Nephron (organoid): Measurements from ENCODE around the gene SMOC2.

ENCODE experiments used
- H3K27ac Mint-ChIP-seq, 3 experiments: 2 replicates each; pipeline ENCODE4 v1.8.0; 2020; ENCODE audit warnings: mixed read lengths in 3 of 3, mild to moderate bottlenecking in 2 of 3, moderate library complexity in 1 of 3
- H3K27me3 Mint-ChIP-seq: 2 replicates; pipeline ENCODE4 v1.8.0; 2021; ENCODE audit warnings: low read depth, mild to moderate bottlenecking, moderate library complexity, mixed read lengths
- H3K36me3 Mint-ChIP-seq: 2 replicates; pipeline ENCODE4 v1.8.0; 2020; ENCODE audit warnings: low read depth, mixed read lengths
- H3K4me1 Mint-ChIP-seq: 2 replicates; pipeline ENCODE4 v1.8.0; 2020; ENCODE audit warnings: mixed read lengths
- H3K4me3 Mint-ChIP-seq, 3 experiments: 2 replicates each; pipeline ENCODE4 v1.8.0; 2020; ENCODE audit warnings: mild to moderate bottlenecking in 3 of 3, mixed read lengths in 3 of 3, moderate library complexity in 2 of 3
- H3K9me3 Mint-ChIP-seq: 2 replicates; pipeline ENCODE4 v1.8.0; 2020; ENCODE audit warnings: mixed read lengths
- TF ChIP-seq, protein P1 (sequence below), 3 experiments: fragments of 200-600 bp; sonication (generic); IDR thresholded peaks; one replicate each; pipeline ENCODE4 v1.5.0; 2021; ENCODE audit warnings: antibody characterized with exemption in 3 of 3; ENCODE audit not compliant: unreplicated experiment in 3 of 3

The SMOC2 gene

DNA sequence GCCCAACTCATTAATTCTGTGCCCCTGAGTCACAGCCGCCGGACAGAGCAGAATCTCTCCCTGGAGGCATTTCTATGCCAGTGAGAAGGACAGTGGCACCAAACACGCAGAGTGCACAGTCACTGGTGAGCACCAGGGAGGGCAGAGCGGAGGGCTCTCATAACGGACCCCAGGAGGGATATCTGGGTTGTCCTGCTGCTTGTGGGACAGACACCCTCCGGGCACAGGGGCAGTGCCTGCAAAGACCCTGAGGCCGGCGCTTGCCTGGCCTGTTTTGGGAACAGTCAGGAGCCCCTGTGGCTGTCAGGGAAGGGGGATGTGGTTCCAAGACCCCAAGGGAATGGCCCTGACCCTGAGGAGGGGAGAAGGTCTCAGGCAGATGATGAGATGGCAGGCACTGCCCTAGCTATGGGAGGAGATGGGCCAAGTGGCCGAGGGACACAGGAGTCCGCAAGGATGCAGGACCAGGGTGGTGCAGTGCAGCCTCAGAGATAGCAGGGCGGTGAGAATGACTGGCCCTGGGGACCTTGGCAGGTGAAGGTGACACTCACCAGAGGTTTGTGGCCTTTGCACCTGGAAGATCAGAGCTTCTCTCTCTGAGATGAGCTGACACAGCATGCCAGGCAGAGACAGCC, 270.8 kb downstream of the SMOC2 start:
- Mint-ChIP-seq H3K4me1 (peaks cover 21% of the 10 kb centered on the region), H3K4me3 (no peak overlapping the region), H3K27me3 (peaks cover 14% of the 10 kb centered on the region), H3K27ac (no peak overlapping the region), H3K36me3 (no peaks in the 10 kb centered on the region), H3K9me3 (peaks cover 3% of the 10 kb centered on the region)
- TF ChIP-seq, protein P1, sequence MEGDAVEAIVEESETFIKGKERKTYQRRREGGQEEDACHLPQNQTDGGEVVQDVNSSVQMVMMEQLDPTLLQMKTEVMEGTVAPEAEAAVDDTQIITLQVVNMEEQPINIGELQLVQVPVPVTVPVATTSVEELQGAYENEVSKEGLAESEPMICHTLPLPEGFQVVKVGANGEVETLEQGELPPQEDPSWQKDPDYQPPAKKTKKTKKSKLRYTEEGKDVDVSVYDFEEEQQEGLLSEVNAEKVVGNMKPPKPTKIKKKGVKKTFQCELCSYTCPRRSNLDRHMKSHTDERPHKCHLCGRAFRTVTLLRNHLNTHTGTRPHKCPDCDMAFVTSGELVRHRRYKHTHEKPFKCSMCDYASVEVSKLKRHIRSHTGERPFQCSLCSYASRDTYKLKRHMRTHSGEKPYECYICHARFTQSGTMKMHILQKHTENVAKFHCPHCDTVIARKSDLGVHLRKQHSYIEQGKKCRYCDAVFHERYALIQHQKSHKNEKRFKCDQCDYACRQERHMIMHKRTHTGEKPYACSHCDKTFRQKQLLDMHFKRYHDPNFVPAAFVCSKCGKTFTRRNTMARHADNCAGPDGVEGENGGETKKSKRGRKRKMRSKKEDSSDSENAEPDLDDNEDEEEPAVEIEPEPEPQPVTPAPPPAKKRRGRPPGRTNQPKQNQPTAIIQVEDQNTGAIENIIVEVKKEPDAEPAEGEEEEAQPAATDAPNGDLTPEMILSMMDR (IDR thresholded peaks at IDR 0.05; ENCODE audit: unreplicated experiment in 3 of 3), result no peak

DNA sequence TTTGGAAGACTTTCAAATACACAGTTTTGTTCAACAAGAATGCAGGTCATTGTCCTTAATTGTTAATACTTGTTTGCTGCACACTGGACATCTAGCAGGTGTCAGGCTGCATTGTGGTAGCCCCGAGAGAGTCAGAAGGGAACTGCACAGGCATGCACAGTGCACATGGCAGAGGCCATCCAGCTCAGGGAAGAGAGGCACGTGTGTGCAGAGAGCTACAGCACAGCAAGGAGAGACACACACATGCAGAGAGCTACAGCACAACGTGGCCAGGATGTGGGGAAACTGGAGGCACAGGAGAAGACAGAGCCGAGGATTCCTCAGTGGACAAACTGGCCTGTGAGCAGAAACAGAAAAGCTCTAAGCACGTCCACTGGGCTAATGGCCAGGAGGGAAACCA, 272.0 kb downstream of the SMOC2 start:
- Mint-ChIP-seq H3K4me1 (peaks cover 15% of the 10 kb centered on the region), H3K27ac (no peak overlapping the region), H3K4me3 (no peak overlapping the region), H3K36me3 (no peaks in the 10 kb centered on the region), H3K9me3 (peaks cover 3% of the 10 kb centered on the region), H3K27me3 (peaks cover 14% of the 10 kb centered on the region)
- TF ChIP-seq, protein P1 (IDR thresholded peaks at IDR 0.05; ENCODE audit: unreplicated experiment in 3 of 3), result no peak

DNA sequence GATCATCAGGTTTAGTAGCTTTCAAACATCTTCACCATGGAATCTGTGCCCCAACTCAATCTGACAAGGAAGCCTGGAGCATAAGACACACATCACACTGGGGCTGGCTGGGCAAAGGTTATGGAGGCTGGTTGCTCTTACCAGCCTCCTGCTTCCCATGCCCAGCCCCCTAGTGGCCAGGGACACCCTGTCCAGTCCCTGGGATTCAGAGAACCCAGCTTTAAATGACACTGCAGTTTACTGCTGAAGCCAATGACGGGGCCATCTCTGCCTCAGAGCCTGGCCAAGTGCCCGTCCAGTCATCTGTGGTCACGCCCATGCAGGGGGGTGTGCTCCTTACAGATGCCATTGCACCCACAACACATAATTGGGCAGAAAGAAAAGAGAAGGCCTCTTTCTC, 272.9 kb downstream of the SMOC2 start:
- no peak overlapping the region for H3K4me3 Mint-ChIP-seq
- peaks cover 3% of the 10 kb centered on the region for H3K9me3 Mint-ChIP-seq
- TF ChIP-seq, protein P1 (IDR thresholded peaks at IDR 0.05; ENCODE audit: unreplicated experiment in 3 of 3), result peak in 2 of 3 experiments; percentile 9 to 29
- H3K36me3 Mint-ChIP-seq, result no peaks in the 10 kb centered on the region
- H3K27me3 Mint-ChIP-seq, result peaks cover 18% of the 10 kb centered on the region
- H3K4me1 Mint-ChIP-seq, result peaks cover 6% of the 10 kb centered on the region
- H3K27ac Mint-ChIP-seq, result no peak overlapping the region

DNA sequence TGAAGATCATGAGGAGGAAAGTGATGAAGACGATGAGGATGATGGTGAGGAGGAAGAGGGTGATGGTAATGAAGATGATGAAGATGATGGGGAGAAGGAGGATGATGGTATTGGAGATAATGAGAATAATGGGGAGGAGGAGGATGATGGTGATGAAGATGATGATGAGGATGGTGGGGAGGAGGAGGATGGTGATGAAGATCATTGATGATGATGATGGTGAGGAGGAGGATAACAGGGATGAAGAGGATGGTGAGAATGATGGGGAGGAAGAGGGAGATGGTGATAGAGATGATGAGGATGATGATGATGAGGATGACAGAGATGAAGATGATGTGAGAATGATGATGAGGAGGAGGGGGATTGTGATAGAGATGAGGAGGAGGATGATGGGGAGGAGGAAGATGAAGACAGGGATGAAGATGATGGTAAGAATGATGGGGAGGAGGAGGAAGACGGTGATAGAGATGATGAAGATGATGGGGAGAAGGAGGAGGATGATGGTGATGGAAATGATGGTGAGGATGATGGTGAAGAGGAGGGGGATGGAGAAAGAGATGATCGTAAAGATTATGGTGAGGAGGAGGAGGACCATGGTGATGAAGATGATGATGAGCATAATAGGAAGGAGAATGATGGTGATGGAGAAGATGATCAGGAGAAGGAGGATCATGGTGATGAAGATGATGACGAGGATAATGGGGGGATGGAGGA, 273.7 kb downstream of the SMOC2 start:
- TF ChIP-seq, protein P1 (IDR thresholded peaks at IDR 0.05; ENCODE audit: unreplicated experiment in 3 of 3), result no peak

DNA sequence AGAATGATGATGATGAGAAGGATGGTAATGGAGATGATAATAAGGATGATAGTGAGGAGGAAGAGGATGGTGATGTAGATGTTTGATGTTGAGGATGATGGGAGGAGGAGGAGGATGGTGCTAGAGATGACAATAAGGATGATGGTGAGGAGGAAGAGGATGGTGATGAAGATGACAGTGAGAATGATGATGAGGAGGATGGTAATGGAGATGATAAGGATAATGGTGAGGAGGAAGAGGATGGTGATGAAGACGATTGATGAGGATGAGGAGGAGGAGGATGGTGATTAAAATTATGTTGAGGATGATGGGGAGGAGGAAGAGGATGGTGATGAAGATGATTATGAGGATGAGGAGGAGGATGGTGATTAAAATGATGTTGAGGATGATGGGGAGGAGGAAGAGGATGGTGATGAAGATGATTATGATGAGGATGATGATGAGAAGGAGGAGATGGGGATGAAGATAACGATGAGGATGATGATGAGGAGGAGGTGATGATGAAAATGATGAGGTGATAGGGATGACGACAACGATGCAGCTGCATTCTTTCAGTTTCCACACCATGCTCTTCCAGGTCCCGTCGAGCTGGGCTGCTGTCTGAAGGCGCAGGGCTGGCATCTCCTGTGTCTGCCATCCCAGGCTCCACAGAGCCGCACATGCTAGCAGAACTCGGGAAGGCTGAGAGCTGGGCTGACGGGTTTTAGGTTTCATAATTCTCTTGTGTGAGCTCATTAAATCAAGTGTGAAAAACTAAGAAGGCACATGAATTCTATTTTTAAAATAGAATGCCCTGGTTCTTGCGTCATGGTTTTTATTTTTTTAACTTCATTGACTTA, 274.9 kb downstream of the SMOC2 start:
- Mint-ChIP-seq H3K36me3 (no peaks in the 10 kb centered on the region), H3K4me1 (no peaks in the 10 kb centered on the region), H3K4me3 (no peak overlapping the region), H3K9me3 (peaks cover 3% of the 10 kb centered on the region), H3K27me3 (peaks cover 18% of the 10 kb centered on the region), H3K27ac (no peak overlapping the region)
- TF ChIP-seq, protein P1 (IDR thresholded peaks at IDR 0.05; ENCODE audit: unreplicated experiment in 3 of 3), result no peak

More for the DNA sequence above, 273.7 kb downstream of the SMOC2 start:
- Mint-ChIP-seq H3K9me3 (peaks cover 3% of the 10 kb centered on the region), H3K36me3 (no peaks in the 10 kb centered on the region), H3K27ac (no peak overlapping the region), H3K4me3 (no peak overlapping the region), H3K4me1 (no peaks in the 10 kb centered on the region), H3K27me3 (peaks cover 13% of the 10 kb centered on the region)
